ENCODE data around the gene IRAG1. TPM values are rescaled to one million over a fixed set of nuclear protein-coding genes. Genes with fewer than 3 reads are reported as not detected.

The IRAG1 gene
- total and polyA plus RNA-seq, 2 donors (not counting 1 experiment from before 2014, with no cell fraction given) = 0.27 to 0.32 TPM

DNA sequence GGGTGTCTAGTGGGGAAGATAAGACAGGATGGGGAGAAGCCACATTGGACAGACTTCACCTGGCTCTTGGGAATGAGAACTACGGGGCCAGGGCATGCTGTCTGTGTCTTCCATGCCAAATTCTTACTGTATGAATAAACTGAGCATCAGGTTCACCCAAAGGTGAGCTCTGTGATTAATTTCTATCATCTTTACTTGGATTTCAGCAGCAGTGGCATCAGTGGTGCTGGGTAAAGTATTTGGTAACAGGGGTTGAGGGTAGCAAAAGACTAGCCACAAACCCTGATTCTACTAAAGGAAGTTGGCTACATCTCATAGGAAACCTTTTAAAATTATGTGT lies 38.8 kb downstream of the IRAG1 start:
- no peaks in the 10 kb centered on the region for H4K20me1 ChIP-seq (ENCODE audit: control insufficient read depth, insufficient read depth, low read length, poor library complexity, severe bottlenecking)
- 100% methylated on average over 1 of the region's 1 CpG for WGBS (ENCODE audit: insufficient coverage)
- Mint-ChIP-seq H3K27me3 (no peaks in the 10 kb centered on the region), H3K4me1 (peaks cover 82% of the 10 kb centered on the region), H3K4me3 (no peak overlapping the region), H3K27ac (no peak overlapping the region), H3K9me3 (ENCODE audit: insufficient read depth) (no peaks in the 10 kb centered on the region)
- H3K9ac ChIP-seq (ENCODE audit: low read length) = no peak overlapping the region
- no peak overlapping the region for H3K4me2 ChIP-seq (replicated peaks; ENCODE audit: low read depth, low read length, poor library complexity, severe bottlenecking)
- TF ChIP-seq, protein P1, sequence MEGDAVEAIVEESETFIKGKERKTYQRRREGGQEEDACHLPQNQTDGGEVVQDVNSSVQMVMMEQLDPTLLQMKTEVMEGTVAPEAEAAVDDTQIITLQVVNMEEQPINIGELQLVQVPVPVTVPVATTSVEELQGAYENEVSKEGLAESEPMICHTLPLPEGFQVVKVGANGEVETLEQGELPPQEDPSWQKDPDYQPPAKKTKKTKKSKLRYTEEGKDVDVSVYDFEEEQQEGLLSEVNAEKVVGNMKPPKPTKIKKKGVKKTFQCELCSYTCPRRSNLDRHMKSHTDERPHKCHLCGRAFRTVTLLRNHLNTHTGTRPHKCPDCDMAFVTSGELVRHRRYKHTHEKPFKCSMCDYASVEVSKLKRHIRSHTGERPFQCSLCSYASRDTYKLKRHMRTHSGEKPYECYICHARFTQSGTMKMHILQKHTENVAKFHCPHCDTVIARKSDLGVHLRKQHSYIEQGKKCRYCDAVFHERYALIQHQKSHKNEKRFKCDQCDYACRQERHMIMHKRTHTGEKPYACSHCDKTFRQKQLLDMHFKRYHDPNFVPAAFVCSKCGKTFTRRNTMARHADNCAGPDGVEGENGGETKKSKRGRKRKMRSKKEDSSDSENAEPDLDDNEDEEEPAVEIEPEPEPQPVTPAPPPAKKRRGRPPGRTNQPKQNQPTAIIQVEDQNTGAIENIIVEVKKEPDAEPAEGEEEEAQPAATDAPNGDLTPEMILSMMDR (IDR thresholded peaks at IDR 0.05) = no peak
- TF ChIP-seq EZH2 (IDR thresholded peaks at IDR 0.05; ENCODE audit: borderline replicate concordance, insufficient read depth, low read depth, low read length, poor library complexity, severe bottlenecking) = no peak
- H3K27ac ChIP-seq (ENCODE audit: low read length in 2 of 2) = no peak overlapping the region
- POLR2A ChIA-PET = interaction anchor here (1.1 kb wide), 1 partner anchor 90 kb away, joined by 3 read pairs; no protein-coding TSS in a partner anchor
- H3K9me3 ChIP-seq (ENCODE audit: control extremely low read depth in 1 of 3, control insufficient read depth in 2 of 3, insufficient read depth in 1 of 3, low read length in 2 of 3) = peaks cover 0 to 4% (median 0%) of the 10 kb centered on the region in 3 donors
- no peak for DNase-seq
- no peaks in the 10 kb centered on the region for H3K79me2 ChIP-seq (ENCODE audit: control insufficient read depth, insufficient read depth, low read length)
- H3K4me3 ChIP-seq (ENCODE audit: control extremely low read depth in 1 of 5, extremely low read depth in 1 of 5, insufficient read depth in 1 of 5, low read depth in 2 of 5, low read length in 4 of 5) = no peak overlapping the region
- intact Hi-C loops (cut with micrococcal nuclease) = loop anchor here (1.0 to 10.0 kb wide), 5 partner anchors 80 to 241 kb away; partner anchors contain the start of gene RNF141
- H3K27me3 ChIP-seq (replicated peaks in 1 of 4; ENCODE audit: control extremely low read depth in 1 of 4, control insufficient read depth in 3 of 4, insufficient read depth in 4 of 4, low read length in 3 of 4) = no peaks in the 10 kb centered on the region
- CTCF ChIA-PET = interaction anchor here (0.9 to 6.9 kb wide), 27 partner anchors 9 to 249 kb away, joined by 3 to 57 read pairs (median 6); partner anchors contain the start of genes LYVE1 and RNF141
- H3K4me1 ChIP-seq (ENCODE audit: control insufficient read depth in 2 of 2, insufficient read depth in 2 of 2, low read length in 2 of 2) = peaks cover 58 to 66% of the 10 kb centered on the region in 2 donors
- H2AFZ ChIP-seq (ENCODE audit: insufficient read depth, low read depth, low read length, poor library complexity, severe bottlenecking) = no peak overlapping the region
- no peak for ATAC-seq (ENCODE audit: low read depth)
- no peaks in the 10 kb centered on the region for H3K36me3 ChIP-seq (replicated peaks in 1 of 2; ENCODE audit: control extremely low read depth in 1 of 2, control insufficient read depth in 1 of 2, extremely low read depth in 1 of 2, insufficient read depth in 2 of 2, low read length in 1 of 2)

All from B cell (primary cell).